ENCODE data around the gene SPTBN1. TPM values are rescaled to one million over a fixed set of nuclear protein-coding genes. Genes with fewer than 3 reads are reported as not detected.

Gene SPTBN1
- total and polyA plus RNA-seq, 2 experiments from 2014 or later, result 58.1 to 204 TPM

DNA sequence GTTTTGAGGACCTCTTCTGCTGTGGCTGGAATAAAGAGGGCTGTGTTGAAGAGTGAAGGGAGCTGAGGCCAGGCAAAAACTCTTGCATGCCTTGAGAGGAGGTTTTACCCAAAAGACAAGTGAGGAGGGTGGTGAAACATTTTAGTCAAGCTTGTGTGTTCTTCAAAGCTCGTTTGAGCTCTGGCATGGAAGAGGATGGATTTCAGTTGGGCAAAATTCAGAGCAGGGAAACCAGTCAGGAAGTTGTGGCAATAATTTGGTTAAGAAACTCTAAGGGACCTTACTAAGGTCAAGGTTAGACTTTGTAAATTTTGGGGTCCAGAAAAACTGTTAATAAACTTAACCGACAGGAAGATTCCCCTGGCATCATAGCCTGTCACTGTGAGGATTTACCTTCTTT lies 34.7 kb downstream of the SPTBN1 start:
- Mint-ChIP-seq H3K9me3 (peaks cover 3% of the 10 kb centered on the region; the same call in 2 of the 3 replicates), H3K36me3 (ENCODE audit: low read depth) (peaks cover 6% of the 10 kb centered on the region; the same call in 2 of the 3 replicates), H3K27me3 (ENCODE audit: insufficient read depth, low read depth, poor library complexity) (peaks cover 6% of the 10 kb centered on the region), H3K27ac (0 out of 2 replicates have a peak overlapping the region, but pooled peaks have one; percentile 4), H3K4me1 (peaks cover 12% of the 10 kb centered on the region), H3K4me3 (no peak overlapping the region)
- TF ChIP-seq JUNB (IDR thresholded peaks at IDR 0.05; ENCODE audit: unreplicated experiment) (no peak), CREB1 (CRISPR knock-in tag; IDR thresholded peaks at IDR 0.05; ENCODE audit: low read depth) (no peak), STAT1 (IDR thresholded peaks at IDR 0.05; ENCODE audit: unreplicated experiment) (no peak), POLR2AphosphoS5 (IDR thresholded peaks at IDR 0.05; ENCODE audit: low read depth) (no peak)
- TF ChIP-seq, protein P1, sequence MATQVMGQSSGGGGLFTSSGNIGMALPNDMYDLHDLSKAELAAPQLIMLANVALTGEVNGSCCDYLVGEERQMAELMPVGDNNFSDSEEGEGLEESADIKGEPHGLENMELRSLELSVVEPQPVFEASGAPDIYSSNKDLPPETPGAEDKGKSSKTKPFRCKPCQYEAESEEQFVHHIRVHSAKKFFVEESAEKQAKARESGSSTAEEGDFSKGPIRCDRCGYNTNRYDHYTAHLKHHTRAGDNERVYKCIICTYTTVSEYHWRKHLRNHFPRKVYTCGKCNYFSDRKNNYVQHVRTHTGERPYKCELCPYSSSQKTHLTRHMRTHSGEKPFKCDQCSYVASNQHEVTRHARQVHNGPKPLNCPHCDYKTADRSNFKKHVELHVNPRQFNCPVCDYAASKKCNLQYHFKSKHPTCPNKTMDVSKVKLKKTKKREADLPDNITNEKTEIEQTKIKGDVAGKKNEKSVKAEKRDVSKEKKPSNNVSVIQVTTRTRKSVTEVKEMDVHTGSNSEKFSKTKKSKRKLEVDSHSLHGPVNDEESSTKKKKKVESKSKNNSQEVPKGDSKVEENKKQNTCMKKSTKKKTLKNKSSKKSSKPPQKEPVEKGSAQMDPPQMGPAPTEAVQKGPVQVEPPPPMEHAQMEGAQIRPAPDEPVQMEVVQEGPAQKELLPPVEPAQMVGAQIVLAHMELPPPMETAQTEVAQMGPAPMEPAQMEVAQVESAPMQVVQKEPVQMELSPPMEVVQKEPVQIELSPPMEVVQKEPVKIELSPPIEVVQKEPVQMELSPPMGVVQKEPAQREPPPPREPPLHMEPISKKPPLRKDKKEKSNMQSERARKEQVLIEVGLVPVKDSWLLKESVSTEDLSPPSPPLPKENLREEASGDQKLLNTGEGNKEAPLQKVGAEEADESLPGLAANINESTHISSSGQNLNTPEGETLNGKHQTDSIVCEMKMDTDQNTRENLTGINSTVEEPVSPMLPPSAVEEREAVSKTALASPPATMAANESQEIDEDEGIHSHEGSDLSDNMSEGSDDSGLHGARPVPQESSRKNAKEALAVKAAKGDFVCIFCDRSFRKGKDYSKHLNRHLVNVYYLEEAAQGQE (IDR thresholded peaks at IDR 0.05; ENCODE audit: unreplicated experiment), result no peak
- H2AFZ ChIP-seq, result no peak overlapping the region
- no peaks in the 10 kb centered on the region for H3K36me3 ChIP-seq (ENCODE audit: insufficient read depth)
- no peaks in the 10 kb centered on the region for H3K4me1 ChIP-seq (ENCODE audit: insufficient read depth)
- no peaks in the 10 kb centered on the region for H4K20me1 ChIP-seq (replicated peaks; ENCODE audit: insufficient read depth)
- no peaks in the 10 kb centered on the region for H3K9me2 ChIP-seq (ENCODE audit: insufficient read depth)
- no peaks in the 10 kb centered on the region for H3K27me3 ChIP-seq (ENCODE audit: insufficient read depth)
- DNase-seq (ENCODE audit: low spot score) (no peak), ATAC-seq (no peak)
- no peak overlapping the region for H3K27ac ChIP-seq (ENCODE audit: low read depth)
- 0 out of 2 replicates have a peak, but pooled peaks cover 8% of the 10 kb centered on the region for H3K79me2 ChIP-seq (replicated peaks; ENCODE audit: insufficient read depth)
- no peak overlapping the region for H3K4me3 ChIP-seq
- no peak overlapping the region for H3K4me2 ChIP-seq
- H3F3A ChIP-seq (replicated peaks; ENCODE audit: low read depth), result no peaks in the 10 kb centered on the region

DNA sequence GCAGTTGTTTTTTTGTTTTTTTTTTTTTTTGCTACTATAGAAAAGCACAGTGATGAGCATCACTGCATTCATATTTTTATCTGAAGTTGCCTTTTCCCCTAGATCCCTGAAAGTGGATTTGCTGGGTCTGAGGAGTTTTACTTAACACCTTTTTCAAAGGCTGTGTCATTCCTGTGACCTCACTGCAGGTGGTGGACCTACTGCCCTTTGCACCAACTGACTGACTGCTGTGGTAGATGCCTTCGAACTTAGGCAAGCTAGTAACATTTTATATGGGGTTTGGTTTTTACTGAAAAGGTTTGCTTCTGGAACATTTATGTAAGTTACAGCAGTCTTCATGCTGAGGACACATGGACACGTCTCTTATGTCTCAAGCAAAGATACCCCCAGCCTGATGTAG lies 36.2 kb downstream of the SPTBN1 start:
- no peak overlapping the region for H3K27ac ChIP-seq (ENCODE audit: low read depth)
- no peaks in the 10 kb centered on the region for H4K20me1 ChIP-seq (replicated peaks; ENCODE audit: insufficient read depth)
- 0 out of 2 replicates have a peak, but pooled peaks cover 8% of the 10 kb centered on the region for H3K79me2 ChIP-seq (replicated peaks; ENCODE audit: insufficient read depth)
- Mint-ChIP-seq H3K4me1 (peaks cover 21% of the 10 kb centered on the region), H3K27ac (no peak overlapping the region), H3K27me3 (ENCODE audit: insufficient read depth, low read depth, poor library complexity) (peaks cover 5% of the 10 kb centered on the region), H3K36me3 (ENCODE audit: low read depth) (no peaks in the 10 kb centered on the region), H3K9me3 (no peaks in the 10 kb centered on the region), H3K4me3 (no peak overlapping the region)
- H3K9me2 ChIP-seq (ENCODE audit: insufficient read depth), result no peaks in the 10 kb centered on the region; the same call in 1 of the 2 replicates
- H3K4me3 ChIP-seq, result no peak overlapping the region
- H3F3A ChIP-seq (replicated peaks; ENCODE audit: low read depth), result no peaks in the 10 kb centered on the region
- no peak overlapping the region for H2AFZ ChIP-seq
- ATAC-seq (no peak), DNase-seq (ENCODE audit: low spot score) (no peak)
- H3K4me2 ChIP-seq, result no peak overlapping the region
- H3K36me3 ChIP-seq (ENCODE audit: insufficient read depth), result no peaks in the 10 kb centered on the region
- peaks cover 9% of the 10 kb centered on the region for H3K4me1 ChIP-seq (ENCODE audit: insufficient read depth)
- H3K27me3 ChIP-seq (ENCODE audit: insufficient read depth), result no peaks in the 10 kb centered on the region
- no peak for TF ChIP-seq EZH2 (IDR thresholded peaks at IDR 0.05; ENCODE audit: low read depth, unreplicated experiment)
- no peak for TF ChIP-seq NANOG (IDR thresholded peaks at IDR 0.05; ENCODE audit: borderline replicate concordance)
- TF ChIP-seq STAT1 (IDR thresholded peaks at IDR 0.05; ENCODE audit: unreplicated experiment), result no peak
- TF ChIP-seq ZNF114 (CRISPR knock-in tag; IDR thresholded peaks at IDR 0.05), result no peak
- no peak for TF ChIP-seq CREB1 (CRISPR knock-in tag; IDR thresholded peaks at IDR 0.05; ENCODE audit: low read depth)
- TF ChIP-seq POLR2AphosphoS5 (IDR thresholded peaks at IDR 0.05; ENCODE audit: low read depth), result no peak
- TF ChIP-seq, protein P2, sequence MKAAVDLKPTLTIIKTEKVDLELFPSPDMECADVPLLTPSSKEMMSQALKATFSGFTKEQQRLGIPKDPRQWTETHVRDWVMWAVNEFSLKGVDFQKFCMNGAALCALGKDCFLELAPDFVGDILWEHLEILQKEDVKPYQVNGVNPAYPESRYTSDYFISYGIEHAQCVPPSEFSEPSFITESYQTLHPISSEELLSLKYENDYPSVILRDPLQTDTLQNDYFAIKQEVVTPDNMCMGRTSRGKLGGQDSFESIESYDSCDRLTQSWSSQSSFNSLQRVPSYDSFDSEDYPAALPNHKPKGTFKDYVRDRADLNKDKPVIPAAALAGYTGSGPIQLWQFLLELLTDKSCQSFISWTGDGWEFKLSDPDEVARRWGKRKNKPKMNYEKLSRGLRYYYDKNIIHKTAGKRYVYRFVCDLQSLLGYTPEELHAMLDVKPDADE (IDR thresholded peaks at IDR 0.05), result no peak
- no peak for TF ChIP-seq ZNF331 (CRISPR knock-in tag; IDR thresholded peaks at IDR 0.05; ENCODE audit: low read depth)
- TF ChIP-seq, protein P3, sequence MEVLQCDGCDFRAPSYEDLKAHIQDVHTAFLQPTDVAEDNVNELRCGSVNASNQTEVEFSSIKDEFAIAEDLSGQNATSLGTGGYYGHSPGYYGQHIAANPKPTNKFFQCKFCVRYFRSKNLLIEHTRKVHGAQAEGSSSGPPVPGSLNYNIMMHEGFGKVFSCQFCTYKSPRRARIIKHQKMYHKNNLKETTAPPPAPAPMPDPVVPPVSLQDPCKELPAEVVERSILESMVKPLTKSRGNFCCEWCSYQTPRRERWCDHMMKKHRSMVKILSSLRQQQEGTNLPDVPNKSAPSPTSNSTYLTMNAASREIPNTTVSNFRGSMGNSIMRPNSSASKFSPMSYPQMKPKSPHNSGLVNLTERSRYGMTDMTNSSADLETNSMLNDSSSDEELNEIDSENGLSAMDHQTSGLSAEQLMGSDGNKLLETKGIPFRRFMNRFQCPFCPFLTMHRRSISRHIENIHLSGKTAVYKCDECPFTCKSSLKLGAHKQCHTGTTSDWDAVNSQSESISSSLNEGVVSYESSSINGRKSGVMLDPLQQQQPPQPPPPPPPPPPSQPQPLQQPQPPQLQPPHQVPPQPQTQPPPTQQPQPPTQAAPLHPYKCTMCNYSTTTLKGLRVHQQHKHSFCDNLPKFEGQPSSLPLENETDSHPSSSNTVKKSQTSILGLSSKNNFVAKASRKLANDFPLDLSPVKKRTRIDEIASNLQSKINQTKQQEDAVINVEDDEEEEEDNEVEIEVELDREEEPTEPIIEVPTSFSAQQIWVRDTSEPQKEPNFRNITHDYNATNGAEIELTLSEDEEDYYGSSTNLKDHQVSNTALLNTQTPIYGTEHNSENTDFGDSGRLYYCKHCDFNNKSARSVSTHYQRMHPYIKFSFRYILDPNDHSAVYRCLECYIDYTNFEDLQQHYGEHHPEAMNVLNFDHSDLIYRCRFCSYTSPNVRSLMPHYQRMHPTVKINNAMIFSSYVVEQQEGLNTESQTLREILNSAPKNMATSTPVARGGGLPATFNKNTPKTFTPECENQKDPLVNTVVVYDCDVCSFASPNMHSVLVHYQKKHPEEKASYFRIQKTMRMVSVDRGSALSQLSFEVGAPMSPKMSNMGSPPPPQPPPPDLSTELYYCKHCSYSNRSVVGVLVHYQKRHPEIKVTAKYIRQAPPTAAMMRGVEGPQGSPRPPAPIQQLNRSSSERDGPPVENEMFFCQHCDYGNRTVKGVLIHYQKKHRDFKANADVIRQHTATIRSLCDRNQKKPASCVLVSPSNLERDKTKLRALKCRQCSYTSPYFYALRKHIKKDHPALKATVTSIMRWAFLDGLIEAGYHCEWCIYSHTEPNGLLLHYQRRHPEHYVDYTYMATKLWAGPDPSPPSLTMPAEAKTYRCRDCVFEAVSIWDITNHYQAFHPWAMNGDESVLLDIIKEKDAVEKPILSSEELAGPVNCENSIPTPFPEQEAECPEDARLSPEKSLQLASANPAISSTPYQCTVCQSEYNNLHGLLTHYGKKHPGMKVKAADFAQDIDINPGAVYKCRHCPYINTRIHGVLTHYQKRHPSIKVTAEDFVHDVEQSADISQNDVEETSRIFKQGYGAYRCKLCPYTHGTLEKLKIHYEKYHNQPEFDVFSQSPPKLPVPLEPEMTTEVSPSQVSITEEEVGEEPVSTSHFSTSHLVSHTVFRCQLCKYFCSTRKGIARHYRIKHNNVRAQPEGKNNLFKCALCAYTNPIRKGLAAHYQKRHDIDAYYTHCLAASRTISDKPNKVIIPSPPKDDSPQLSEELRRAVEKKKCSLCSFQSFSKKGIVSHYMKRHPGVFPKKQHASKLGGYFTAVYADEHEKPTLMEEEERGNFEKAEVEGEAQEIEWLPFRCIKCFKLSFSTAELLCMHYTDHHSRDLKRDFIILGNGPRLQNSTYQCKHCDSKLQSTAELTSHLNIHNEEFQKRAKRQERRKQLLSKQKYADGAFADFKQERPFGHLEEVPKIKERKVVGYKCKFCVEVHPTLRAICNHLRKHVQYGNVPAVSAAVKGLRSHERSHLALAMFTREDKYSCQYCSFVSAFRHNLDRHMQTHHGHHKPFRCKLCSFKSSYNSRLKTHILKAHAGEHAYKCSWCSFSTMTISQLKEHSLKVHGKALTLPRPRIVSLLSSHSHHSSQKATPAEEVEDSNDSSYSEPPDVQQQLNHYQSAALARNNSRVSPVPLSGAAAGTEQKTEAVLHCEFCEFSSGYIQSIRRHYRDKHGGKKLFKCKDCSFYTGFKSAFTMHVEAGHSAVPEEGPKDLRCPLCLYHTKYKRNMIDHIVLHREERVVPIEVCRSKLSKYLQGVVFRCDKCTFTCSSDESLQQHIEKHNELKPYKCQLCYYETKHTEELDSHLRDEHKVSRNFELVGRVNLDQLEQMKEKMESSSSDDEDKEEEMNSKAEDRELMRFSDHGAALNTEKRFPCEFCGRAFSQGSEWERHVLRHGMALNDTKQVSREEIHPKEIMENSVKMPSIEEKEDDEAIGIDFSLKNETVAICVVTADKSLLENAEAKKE (CRISPR knock-in tag; IDR thresholded peaks at IDR 0.05), result no peak
- no peak for TF ChIP-seq JUNB (IDR thresholded peaks at IDR 0.05; ENCODE audit: unreplicated experiment)

All from GM23338 (cell line).